ENCODE results near the gene NCOA5.
A peak's percentile ranks its signal among the peaks of the same experiment; 100 is the strongest.

NCOA5 gene

GRCh38 chr20:46044896-46045295 is 44.9 kb downstream of the NCOA5 start:
- H3K4me3 ChIP-seq (ENCODE audit: low read depth, low read length) = no peak overlapping the region

- H3K4me3 ChIP-seq (ENCODE audit: low read depth, low read length) = no peak overlapping the region
Measured at GRCh38 chr20:46043556-46043955, 46.2 kb downstream of the NCOA5 start.

DNA sequence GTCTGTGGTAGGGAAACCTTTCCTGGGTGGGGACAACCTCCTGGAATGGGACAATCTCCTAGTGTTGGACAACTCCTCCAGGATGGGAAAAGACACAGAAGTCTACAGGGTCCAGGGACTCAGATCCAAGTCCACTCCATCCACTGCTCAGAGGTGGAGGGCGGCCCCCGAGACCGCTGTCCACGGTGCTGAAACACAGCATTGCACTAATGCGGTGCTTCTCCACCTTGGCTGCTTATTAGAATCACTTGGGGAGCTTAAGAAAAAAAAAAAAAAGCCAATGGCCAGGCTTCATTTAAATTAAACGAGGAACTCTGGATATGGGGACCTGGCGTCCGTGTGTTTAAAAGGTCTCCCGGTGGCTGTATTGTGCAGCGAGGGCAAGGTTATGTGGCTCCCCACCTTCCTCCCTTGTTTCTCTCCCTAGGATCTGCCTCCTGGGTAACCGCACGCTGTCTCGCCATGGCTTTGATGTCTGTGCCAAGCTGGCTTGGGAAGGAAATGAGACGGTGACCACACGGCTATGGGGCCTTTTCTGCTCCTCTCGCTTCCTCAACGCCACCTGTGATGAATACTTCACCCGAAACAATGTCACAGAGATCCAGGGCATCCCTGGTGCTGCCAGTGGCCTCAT is 48.7 kb downstream of the NCOA5 start:
- H3K4me3 ChIP-seq (ENCODE audit: low read depth, low read length) = no peak overlapping the region

DNA sequence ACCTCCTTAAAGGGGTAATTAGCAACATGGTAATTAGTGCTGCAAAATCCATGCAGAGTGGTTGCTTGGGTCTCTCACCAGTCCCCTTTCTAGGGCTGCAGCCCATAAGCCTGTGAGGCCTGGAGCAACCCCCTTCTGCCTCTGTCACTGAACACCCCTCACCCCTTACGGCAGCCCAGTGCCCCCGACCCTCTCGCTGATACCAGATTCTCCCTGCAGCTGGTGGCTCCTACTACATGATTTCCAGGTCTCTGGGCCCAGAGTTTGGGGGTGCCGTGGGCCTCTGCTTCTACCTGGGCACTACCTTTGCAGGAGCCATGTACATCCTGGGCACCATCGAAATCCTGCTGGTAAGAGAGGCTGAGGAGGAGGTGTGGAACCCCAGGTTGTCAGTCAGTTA is 52.7 kb downstream of the NCOA5 start:
- no peak overlapping the region for H3K4me3 ChIP-seq (ENCODE audit: low read depth, low read length)

- no peak overlapping the region for H3K4me3 ChIP-seq (ENCODE audit: low read depth, low read length)
Measured at GRCh38 chr20:46036370-46036769, 53.4 kb downstream of the NCOA5 start.

DNA sequence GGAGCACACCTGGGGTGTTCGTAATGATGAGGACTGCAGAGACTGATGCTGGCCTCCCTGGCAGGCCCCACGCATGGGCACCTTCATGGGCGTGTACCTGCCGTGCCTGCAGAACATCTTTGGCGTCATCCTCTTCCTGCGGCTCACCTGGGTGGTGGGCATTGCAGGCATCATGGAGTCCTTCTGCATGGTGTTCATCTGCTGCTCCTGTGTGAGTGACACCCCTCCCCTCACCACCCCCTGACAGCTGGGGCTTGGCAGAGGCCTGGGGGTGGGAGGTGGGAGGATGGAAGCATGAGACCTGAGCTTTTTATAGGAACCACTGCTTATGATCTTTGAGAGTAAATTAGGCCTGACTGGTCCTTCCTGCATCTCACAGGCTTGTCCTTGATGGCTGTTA is 54.0 kb downstream of the NCOA5 start:
- no peak overlapping the region for H3K4me3 ChIP-seq (ENCODE audit: low read depth, low read length)

- no peak overlapping the region for H3K4me3 ChIP-seq (ENCODE audit: low read depth, low read length)
Measured at GRCh38 chr20:46035253-46035652, 54.5 kb downstream of the NCOA5 start.

GRCh38 chr20:46034039-46034438 is 55.7 kb downstream of the NCOA5 start:
- no peak overlapping the region for H3K4me3 ChIP-seq (ENCODE audit: low read depth, low read length)

DNA sequence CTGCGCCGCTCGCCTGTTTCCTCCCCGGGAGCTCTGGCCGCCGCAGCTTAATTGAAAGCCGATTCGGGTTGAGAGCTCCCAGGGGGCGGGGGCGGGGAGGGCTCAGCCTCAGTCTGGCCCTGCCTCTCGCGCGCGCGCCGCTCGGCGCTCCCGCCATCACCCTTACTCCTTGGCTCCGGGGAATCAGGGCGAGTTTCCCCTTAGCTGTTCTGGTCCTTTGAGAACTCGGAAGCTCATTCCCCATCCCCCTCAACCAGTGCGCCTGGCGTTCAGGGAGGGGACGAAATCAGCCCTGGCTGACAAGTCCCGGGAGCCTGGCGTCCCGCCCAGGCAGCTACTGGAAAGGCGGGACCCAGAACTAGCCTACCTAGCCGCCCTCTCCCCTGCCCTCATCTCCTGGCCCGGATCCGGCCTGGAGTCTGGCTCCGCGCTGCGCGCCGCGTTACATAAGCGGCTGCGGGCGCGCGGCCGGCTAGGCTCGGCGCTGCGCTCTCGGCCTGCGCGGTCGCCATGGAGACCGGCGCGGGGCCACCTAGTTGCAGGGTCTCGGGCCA is 58.0 kb downstream of the NCOA5 start:
- H3K4me3 ChIP-seq (ENCODE audit: low read depth, low read length) = peak overlapping the region; percentile 38

- H3K4me3 ChIP-seq (ENCODE audit: low read depth, low read length) = no peak overlapping the region
Measured at GRCh38 chr20:46031014-46031569, 58.7 kb downstream of the NCOA5 start.

- H3K4me3 ChIP-seq (ENCODE audit: low read depth, low read length) = no peak overlapping the region
Measured at GRCh38 chr20:46030284-46031013, 59.3 kb downstream of the NCOA5 start.

DNA sequence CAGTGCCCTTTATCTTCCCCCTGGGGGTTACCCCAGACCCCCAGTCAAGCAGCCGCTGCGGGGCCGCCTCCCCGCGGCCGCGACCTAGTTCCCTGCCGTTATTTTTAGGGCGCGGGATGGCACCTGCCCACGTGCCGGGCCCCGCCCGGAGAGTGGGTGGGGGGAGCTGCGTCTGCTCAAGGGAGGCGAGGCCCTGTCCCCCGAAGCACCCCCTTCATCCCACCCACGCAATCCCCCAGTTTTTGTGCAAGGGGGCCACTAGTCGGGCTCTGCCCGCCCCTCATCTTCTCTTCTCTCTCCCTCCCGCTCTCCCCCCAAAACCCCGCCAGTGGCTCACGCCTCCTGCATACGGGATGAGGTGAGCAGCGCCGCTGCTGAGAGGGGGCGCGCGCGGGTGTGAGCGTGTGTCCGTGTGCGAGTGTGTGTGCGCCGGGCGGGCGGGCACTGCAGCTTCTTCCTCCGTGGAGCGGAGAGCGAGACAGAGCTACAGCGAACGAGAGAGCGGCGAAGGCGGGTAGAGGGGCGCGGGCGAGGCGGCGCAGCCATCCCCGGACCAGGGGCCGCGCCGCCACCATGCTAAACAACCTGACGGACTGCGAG is 60.9 kb downstream of the NCOA5 start, which contains the start of gene SLC12A5:
SLC12A5 (plus strand) TSS at position 444 of the 600 bp plus-strand sequence; CDS start at position 574, 130 bp downstream.
- no peak within 1 kb of the TSS for H3K4me3 ChIP-seq (ENCODE audit: low read depth, low read length)

- no peak overlapping the region for H3K4me3 ChIP-seq (ENCODE audit: low read depth, low read length)
Measured at GRCh38 chr20:46028110-46028509, 61.7 kb downstream of the NCOA5 start.

DNA sequence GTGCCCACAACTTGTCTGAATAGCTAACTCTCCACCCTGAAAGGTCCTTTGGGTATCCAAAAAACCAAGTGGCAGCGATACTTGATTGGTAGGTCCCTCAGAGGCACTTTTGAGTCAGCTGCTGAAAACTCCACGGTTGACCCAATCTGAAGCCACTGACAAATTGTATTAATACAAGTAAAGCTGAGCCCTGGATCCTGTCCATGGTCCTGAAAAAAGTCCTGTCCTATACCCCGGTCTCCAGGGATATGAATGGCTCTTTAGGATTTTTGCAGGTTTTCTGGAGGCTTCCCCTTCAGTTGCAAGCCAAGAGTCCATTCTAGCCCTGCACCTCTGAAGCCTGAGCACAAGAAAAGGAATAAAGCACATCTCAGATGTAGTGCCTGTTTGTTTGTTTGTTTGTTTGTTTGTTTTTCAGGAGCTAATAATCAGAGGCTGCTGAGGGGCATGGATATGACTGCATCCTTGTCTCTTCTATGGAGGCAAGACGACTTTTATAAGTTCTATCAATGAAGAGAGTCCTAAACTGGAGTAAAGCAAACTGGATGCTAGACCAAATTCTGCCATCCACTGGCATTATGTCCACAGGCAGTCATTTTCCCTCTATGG is 62.4 kb downstream of the NCOA5 start:
- no peak overlapping the region for H3K4me3 ChIP-seq (ENCODE audit: low read depth, low read length)

DNA sequence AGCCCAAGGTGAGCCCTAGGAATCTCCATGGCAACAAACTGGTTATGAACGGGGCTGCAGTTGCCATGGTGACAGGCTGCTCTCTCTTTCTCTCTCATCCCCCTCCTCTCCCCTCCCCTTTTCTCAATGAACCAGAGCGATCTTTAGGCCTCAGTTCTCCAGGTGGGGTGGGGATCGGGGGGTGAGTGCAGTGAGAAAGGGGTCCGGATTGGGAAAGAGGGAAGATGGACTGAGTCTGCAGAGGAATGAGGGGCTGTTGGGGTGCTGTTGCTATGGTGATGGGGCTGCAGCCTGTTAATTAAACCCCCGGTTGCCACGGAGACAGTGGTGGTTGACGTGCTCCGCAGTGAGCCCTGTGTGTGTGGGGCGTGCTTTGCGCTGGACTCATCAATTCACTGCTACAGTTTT is 64.4 kb downstream of the NCOA5 start:
- no peak overlapping the region for H3K4me3 ChIP-seq (ENCODE audit: low read depth, low read length)

DNA sequence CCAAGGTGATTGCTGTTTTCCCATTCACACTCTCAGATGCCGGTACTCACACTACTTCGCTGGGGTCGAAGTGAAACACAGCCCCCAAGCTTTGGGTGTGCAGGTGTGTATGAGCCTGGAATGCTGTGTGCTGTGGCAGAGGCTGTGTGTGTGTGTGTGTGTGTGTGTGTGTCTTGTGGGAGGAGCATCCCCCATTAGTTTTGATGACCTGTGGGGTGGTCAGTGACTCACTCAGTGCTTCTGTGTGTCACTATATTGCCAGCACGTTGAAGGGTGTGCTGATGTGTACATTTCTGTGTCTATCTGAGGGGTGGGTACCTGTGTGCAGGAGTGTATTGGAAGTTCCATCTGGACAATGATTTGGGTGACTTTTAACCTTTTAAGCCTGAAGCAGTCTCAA is 65.8 kb downstream of the NCOA5 start:
- H3K4me3 ChIP-seq (ENCODE audit: low read depth, low read length) = no peak overlapping the region

- no peak overlapping the region for H3K4me3 ChIP-seq (ENCODE audit: low read depth, low read length)
Measured at GRCh38 chr20:46023148-46023484, 66.6 kb downstream of the NCOA5 start.

- H3K4me3 ChIP-seq (ENCODE audit: low read depth, low read length) = peak overlapping the region; percentile 49
Measured at GRCh38 chr20:46022411-46023147, 67.2 kb downstream of the NCOA5 start.

GRCh38 chr20:46021361-46022359 is 68.1 kb downstream of the NCOA5 start:
- peak overlapping the region; percentile 66 for H3K4me3 ChIP-seq (ENCODE audit: low read depth, low read length)

Data from iPS-11a (cell line).